RWPE1 (cell line): ENCODE measurements around the gene NATD1.
A peak's percentile ranks its signal among the peaks of the same experiment; 100 is the strongest.

Experiments
- CTCF ChIA-PET: fragments of 350-600 bp; sonication (Branson Sonifier 250); formaldehyde crosslinking; extraction: SDS; loops from one replicate; lab custom pipeline; 2021; lab: Yijun Ruan, JAX
- POLR2A ChIA-PET: fragments of 400-600 bp; formaldehyde crosslinking; extraction: SDS; loops from one replicate; lab custom pipeline; 2020; ENCODE audit warnings: antibody characterized with exemption; ENCODE audit not compliant: low non-redundant PET; lab: Yijun Ruan, JAX
- DNase-seq: peaks from one replicate; pipeline ENCODE4 v3.0.0; 2012; ENCODE audit warnings: low spot score
- H3K27ac ChIP-seq: fragments of 450-650 bp; 2 replicates; pipeline ENCODE4 v1.5.1; 2017
- CTCF ChIP-seq: fragments of 450-650 bp; conservative IDR thresholded peaks from 2 replicates; pipeline ENCODE4 v1.5.1; 2017; ENCODE audit warnings: low read depth, mild to moderate bottlenecking

Gene NATD1, protein sequence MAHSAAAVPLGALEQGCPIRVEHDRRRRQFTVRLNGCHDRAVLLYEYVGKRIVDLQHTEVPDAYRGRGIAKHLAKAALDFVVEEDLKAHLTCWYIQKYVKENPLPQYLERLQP

DNA sequence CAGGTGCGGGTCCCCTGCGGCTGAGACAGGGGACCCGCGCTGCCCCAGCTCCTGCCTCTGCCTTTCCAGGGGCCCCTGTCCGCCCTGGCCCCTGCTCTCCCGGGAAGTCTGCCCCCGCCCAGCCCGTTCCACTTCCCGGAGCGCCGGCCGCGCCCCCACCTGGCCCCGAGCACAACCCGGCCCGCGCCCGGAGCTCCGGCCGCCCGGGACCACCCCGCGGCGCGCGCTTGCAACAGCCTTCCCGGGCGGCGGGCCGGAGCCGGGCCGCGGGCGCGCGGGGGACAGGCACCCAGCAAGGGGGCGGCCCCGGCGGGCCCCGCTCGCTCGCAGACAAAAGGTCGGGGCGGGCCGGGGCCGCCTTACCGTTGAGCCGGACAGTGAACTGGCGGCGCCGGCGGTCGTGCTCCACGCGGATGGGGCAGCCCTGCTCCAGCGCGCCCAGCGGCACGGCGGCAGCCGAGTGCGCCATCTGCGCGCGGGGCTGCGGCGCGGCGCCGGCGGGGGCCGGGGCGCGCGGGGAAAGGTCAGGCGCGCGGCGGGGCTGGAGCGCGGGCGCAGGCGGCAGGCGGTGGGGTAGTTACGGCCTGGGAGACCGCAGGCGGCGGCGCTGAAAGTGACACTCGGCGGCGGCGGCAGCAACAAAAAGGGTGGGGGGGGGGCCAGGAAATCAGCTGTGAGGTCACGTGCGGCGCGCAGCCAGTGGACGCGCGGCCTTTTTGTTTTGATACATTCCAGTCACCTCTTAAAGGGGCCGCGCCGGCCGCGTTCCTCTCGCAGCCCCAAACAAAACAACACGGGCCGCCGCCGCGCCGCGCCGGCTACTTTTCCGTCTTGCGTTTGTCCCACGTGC is at the start of gene NATD1:
TSS of gene NATD1 (minus strand) at position 615 of the 850 bp plus-strand sequence. CDS start at position 469, 146 bp downstream.
- ChIA-PET CTCF (no interaction called here), POLR2A (interaction anchor here (0.6 kb wide), 1 partner anchor 1196 kb away, joined by 3 read pairs; no protein-coding TSS in a partner anchor)
- peak; percentile 81 for DNase-seq
- H3K27ac ChIP-seq: peak within 1 kb of the TSS; percentile 52
- no peak for TF ChIP-seq CTCF

GRCh38 chr17:21301593-21302550 is 48.7 kb upstream of the NATD1 start:
- no peak overlapping the region; the same call in 1 of the 2 replicates for H3K27ac ChIP-seq
- ChIA-PET CTCF (no interaction called here), POLR2A (no interaction called here)
- DNase-seq: no peak
- TF ChIP-seq CTCF: no peak

DNA sequence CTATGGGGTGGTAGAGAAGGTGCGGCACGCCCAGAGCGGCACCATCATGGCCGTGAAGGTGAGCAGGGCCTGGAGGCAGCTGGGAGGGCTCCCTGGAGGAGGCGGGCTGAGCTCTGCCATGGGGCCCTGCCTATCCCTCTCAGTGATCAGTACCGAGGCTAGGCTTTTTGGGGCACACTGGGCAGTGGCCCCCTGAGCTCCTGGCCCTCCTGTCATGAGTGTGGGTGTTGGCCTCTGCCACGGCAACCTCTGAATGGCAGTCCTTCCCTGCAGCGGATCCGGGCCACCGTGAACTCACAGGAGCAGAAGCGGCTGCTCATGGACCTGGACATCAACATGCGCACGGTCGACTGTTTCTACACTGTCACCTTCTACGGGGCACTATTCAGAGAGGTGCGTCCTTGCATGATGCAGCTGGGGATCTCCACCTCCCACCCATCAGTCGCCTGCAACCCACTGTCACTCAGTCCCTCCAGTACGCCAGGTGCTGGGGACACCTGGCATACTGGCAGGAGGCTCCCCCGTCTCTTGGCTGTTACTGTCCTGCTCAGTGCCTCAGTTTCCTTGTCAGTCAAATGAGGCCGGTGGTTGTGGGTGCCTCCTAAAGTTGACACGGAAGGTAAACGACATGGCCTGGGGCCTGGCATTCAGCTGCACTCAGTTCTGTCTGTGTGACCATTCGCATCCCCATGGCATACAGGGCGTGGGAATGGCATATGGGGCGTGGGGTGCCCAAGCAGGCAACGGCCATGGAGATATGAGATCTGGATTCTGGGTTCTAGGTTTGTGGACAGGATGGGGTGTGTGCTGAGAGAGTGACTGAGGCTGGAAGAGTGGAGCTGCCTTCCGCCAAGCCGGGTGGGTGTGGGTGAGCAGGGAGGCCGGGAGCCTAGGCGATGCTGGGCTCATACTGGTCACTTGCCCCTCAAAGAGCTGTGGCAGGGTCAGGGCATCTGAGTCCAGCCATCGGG is 47.7 kb upstream of the NATD1 start:
- no peak for TF ChIP-seq CTCF
- no peak for DNase-seq
- H3K27ac ChIP-seq: no peak overlapping the region
- ChIA-PET POLR2A (no interaction called here), CTCF (interaction anchor here (0.8 kb wide), 1 partner anchor 12 kb away, joined by 3 read pairs; no protein-coding TSS in a partner anchor)

DNA sequence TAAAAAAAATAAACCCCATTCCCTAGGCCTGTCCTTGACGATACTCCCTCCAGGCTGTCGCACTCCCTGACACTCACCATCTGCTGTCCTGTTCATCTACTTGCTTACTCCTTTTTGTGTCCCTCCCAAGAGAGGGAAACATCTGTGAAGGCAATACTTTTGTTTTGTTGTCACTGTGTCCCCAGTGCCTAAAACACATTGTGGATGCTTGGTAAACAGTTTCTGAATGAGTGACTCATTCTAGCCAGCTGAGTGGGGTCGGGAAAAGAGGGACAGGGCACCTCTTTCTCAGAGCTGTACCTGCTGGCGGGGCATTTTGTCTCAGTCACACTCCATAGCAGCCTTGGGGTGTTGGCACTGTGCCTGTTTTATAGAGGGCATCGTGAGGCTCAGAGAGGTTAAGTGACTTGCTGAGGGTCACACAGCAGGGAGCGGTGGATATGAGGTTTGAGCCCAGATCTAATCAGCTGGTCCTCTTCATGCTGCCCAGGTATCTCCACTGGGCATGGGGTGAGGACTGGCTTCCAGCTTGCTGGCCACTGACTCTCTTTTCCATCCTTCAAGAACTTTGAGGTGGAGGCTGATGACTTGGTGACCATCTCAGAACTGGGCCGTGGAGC is 46.9 kb upstream of the NATD1 start:
- H3K27ac ChIP-seq: no peak overlapping the region
- no peak for TF ChIP-seq CTCF
- ChIA-PET POLR2A (interaction anchor here (0.6 kb wide), 1 partner anchor 58 kb away, joined by 8 read pairs; no protein-coding TSS in a partner anchor), CTCF (interaction anchor here (0.8 kb wide), 1 partner anchor 11 kb away, joined by 3 read pairs; no protein-coding TSS in a partner anchor)
- DNase-seq: no peak

- H3K27ac ChIP-seq: no peak overlapping the region
- CTCF ChIA-PET: no interaction called here
- no peak for DNase-seq
- POLR2A ChIA-PET: no interaction called here
- TF ChIP-seq CTCF: no peak
Measured at GRCh38 chr17:21298983-21299519, 45.8 kb upstream of the NATD1 start.
